ENCODE data around the gene NKX6-2. TPM values are rescaled to one million over a fixed set of nuclear protein-coding genes. Genes with fewer than 3 reads are reported as not detected.
"Not testable (repeated sequence)": the region's sequence is repeated elsewhere in the genome, so short reads cannot be mapped to it uniquely, and the experiment has no call there.

NKX6-2 gene
- total RNA-seq, 1 donor from 2014 or later: not detected

DNA sequence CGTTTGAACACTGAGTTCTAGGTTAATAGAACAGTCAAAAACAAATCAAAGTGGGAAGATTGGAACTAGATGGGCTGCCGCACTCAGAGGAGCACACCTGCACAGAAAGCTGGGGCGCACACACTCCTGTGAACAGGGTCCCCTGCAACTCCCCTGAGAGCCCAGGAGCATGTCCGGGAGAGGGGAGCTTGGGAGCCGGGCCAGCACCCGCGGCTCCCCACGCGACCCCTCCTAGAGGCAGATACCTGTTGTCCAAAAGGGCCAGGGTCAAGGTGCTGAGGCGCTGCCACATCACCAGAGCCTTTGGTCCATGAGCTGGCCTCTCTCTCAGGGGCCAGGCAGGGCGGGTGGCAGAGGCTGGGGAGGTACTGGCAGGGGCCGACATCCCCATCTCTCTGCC, 5.6 kb downstream of the NKX6-2 start:
- no peak for DNase-seq (ENCODE audit: low read depth in 2 of 2)

DNA sequence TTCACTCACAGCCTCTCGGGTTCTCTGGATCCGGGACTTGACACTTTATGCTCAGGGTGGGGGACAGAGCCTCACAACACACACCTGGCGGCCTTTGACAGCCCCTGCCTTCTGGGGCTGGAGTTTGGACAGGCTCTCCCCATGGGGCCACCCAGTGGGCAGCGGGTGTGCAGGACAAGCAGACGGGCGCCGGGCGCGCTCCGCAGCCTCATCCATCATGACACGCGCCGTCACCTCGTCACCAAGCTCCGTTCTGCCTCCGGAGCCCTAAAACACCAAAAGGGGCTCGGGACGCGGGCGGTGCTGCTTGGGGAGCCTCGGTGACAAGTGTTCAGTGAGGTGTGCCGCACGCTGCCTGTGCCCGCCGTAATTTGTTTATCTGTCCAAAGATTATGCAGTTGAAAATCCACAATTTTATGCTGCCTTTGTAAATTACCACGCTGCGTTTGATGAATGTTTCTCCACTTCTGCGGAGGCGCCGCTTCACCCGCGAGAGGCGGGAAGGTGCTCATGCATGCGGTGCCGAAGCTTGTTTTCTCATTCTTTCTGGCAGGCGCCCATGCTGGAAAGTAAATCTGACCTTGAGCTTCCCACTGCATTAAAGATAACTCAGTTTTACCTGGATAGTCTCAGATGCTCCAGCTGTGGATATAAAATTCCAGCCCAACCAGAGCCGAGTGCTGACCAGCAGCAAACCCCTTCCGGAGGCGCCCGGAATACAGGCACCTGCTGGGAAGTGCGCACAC, 6.2 kb downstream of the NKX6-2 start:
- no peak for DNase-seq (ENCODE audit: low read depth in 2 of 2)

GRCh38 chr10:132777441-132777840, 8.5 kb downstream of the NKX6-2 start:
- no peak for DNase-seq (ENCODE audit: low read depth in 2 of 2)

DNA sequence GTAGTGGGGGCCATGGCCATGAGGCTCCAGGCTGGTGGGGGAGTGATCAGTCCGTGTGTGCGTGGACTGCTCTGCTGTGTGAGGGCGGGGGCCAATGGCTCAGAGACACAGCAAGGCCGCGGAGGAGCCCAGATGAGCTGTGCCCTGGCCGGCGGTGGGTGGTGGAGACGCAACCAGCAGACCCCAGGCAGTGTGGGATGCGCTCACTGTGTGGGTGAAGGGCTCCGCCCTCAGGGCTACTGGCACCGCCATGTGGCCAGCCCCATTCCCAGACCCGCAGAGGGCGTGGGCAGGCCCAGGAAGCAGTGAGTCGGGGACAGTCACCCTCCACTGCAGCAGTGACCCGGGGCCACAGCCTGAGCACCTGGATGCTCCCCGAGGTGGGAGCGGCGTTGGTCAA, 9.1 kb downstream of the NKX6-2 start:
- DNase-seq (ENCODE audit: low read depth in 2 of 2): no peak

- no peak for DNase-seq (ENCODE audit: low read depth in 2 of 2)
These were observed 9.8 kb downstream of the NKX6-2 start for GRCh38 chr10:132776186-132776585.

GRCh38 chr10:132774902-132775863, 10.8 kb downstream of the NKX6-2 start:
- no peak for DNase-seq (ENCODE audit: low read depth in 2 of 2)

DNA sequence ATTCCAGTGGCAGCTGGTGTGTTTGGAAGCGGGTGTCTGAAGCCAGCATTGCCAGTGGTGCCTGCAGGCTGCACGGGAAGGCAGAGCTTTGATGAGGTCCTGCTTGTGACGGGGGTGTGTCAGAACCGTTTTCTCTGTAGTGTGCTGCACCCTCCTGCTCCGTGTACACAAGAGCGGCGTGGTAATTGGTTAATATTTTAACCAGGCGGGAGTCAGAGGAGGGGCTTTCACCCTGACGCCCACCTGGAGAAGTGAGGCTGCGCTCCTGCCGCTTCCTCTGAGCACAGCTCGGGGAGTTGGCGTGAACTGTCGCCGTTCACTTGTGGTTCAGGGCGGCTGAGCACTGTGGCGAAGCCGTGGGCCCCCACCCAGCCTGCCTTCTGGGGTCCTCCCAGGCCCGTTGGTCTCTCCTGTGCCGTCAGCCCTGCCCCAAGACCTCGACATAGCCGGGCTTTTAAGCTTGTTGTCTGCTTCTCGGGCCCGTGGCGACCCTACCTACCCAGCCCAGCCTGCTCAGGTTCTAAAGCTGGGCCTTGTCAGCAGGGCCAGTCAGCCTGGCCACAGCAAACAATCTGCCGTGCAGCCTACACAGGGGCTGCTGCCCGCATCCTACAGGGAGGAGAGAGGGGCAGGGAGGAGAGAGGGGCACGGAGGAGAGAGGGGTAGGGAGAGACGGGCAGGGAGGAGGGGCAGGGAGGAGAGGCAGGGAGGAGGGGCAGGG, 11.6 kb downstream of the NKX6-2 start:
- DNase-seq (ENCODE audit: low read depth in 2 of 2): no peak

GRCh38 chr10:132772816-132773215, 13.1 kb downstream of the NKX6-2 start:
- DNase-seq (ENCODE audit: low read depth in 2 of 2): not testable (repeated sequence)

DNA sequence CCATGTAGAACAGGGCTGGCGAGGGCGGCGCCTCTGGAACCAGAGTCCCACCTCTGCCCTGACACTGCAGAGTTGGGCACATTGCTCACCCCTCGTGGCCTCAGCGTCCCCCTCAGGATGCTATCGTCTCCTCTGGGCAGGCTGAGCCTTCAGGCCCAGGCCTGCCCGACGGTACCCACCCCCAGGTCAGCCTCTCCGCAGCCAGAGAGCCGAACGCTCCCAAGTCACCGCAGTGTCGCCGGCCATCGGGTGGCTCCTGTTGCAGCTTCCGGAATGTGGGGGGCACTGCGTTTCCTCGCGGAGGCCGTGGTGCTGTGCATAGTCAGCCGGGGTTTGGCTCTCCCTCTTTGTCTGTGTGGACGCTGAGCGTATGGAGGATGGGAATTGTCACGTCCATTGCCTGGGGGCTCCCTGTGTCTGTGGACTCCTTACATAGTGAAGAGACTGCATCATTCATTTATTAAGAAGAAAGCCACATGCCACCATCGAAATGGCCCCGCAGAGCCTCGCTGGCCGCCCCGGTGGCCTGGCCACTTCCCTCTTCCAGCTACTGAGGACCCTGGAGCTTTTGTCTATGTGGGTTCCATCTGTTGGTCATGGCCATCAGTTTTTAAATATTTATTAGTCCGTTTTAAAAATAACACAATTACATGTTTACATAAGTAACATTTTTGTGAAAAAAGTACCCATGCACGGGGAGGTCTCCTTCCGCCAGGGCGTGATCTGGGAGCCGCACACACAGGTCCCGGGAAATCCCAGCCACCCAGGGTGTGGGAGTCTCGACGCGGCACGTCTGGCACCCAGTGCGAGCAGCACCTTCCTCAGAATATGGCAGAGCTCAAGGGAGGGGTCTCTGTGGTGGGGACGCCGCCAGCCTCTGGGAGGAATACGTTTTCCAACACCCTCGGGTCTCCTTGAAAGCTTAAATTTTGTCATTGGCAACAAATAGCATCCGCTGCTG, 15.6 kb downstream of the NKX6-2 start:
- DNase-seq (ENCODE audit: low read depth in 2 of 2): no peak

- no peak for DNase-seq (ENCODE audit: low read depth in 2 of 2)
These were observed 17.4 kb downstream of the NKX6-2 start for GRCh38 chr10:132768346-132769248.

GRCh38 chr10:132766291-132766690, 19.7 kb downstream of the NKX6-2 start:
- DNase-seq (ENCODE audit: low read depth in 2 of 2): no peak

- DNase-seq (ENCODE audit: low read depth in 2 of 2): no peak
These were observed 20.5 kb downstream of the NKX6-2 start for GRCh38 chr10:132765435-132765834.

GRCh38 chr10:132764108-132764507, 21.8 kb downstream of the NKX6-2 start:
- DNase-seq (ENCODE audit: low read depth in 2 of 2): no peak

DNA sequence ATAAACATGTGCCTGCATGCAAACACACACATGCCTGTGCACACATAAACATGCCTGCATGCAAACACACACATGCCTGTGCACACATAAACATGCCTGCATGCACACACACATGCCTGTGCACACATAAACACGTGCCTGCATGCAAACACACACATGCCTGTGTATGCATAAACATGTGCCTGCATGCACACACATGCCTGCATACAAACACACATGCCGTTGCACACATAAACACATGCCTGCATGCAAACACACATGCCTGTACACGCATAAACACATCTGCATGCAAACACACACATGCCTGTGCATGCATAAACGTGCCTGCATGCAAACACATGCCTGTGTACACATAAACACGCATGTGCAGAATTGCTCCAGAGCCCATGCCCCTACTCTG, 22.4 kb downstream of the NKX6-2 start:
- DNase-seq (ENCODE audit: low read depth in 2 of 2): no peak

DNA sequence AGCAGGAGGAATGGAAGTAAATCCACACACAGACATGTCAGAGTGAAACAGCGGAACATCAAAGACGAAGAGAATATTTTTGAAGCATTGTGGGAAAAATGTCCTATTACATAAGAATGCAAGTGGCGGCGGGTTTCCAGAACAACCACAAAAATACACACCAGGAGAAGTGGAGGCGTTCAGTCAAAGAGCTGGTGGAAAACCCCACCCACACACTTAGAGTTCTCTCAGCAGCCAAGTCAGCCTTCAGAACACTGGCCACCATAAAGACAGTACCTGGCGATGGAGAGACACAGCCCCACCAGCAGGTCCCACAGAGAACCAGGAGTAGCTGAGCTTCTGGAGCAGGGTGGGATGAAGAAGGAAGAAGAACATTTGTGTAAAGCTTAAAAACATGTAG, 23.7 kb downstream of the NKX6-2 start:
- DNase-seq (ENCODE audit: low read depth in 2 of 2): no peak

DNA sequence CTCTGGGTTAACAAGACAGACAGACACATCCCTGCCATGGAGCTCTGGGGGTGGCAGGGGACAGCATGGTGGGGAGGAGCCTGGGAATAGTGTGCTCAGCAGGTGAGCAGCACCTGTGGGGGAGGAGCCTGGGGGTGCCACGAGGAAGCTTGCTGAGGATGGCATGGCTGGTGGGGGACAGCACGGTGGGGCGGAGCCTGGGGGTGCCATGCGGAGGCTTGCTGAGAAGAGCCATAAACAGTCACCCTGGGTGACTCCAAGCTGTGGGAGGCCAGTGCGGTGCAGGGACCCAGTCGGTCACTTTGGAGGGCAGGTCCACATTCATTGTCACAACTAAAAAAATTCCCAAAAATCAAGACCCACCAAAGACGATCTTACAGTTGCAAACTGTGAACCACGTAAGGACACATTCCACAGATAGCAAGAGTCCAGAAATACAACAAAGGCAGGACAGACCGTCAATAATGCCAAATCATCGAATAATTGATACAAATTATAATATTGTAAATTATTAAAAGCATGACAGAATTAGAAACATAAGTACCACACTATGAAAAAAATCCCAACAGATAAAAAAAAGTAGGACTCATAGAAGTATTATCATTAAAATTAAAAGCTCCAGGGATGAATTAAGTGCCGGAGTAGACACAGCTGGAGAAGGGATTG, 24.4 kb downstream of the NKX6-2 start:
- DNase-seq (ENCODE audit: low read depth in 2 of 2): no peak

- DNase-seq (ENCODE audit: low read depth in 2 of 2): no peak
These were observed 27.1 kb downstream of the NKX6-2 start for GRCh38 chr10:132758865-132759264.

DNA sequence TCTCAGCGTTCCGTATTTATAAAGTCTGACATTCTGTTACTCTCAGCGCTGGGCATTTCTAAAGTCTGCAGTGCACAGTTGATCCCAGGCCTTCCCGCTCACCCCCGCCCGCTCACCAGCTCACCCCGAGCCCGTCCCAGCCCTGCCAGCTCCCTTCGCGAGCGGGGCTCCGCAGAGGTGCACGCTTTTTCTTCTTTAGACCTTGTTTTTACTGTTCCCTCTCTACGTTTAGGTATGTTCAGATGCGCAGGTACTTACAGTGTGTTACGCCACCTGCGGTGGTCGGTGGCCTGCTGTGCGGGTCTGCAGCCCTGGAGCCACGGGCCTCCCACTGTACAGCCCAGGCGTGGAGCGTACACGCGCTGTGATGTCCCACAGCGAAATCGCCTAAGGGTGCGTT, 28.8 kb downstream of the NKX6-2 start:
- no peak for DNase-seq (ENCODE audit: low read depth in 2 of 2)

DNA sequence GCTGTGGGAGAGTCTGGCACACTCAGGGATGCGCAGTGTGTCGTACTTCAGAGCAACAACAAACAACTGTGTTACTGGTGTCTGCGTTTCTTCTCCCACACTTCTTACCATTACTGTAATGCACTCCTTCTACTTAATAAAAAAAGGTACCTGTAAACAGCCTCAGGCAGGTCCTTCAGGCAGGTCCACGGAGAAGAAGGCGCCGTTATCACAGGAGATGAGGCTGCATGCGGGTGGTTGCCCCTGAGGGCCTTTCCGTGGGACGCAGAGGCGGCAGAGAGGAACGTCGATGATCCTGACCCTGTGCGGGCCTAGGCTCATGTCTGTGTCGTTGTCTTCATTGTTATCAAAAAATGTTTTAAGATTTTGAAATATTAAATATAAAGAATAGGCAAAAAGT, 29.4 kb downstream of the NKX6-2 start:
- no peak for DNase-seq (ENCODE audit: low read depth in 2 of 2)
